Kidney (tissue), 14 donors: ENCODE measurements around the gene ADARB2. TPM values are rescaled to one million over a fixed set of nuclear protein-coding genes. Genes with fewer than 3 reads are reported as not detected.

Experiments
- DNase-seq, 5 donors: peaks; one replicate each; pipeline ENCODE4 v3.0.0-alpha.2; 2013 to 2020
- FAIRE-seq: peaks from 2 replicates; lab custom pipeline; 2012; peaks lifted over from hg19 to GRCh38; lab: Jason Lieb, UNC
- H3K27ac ChIP-seq, 2 donors: one replicate each; pipeline ENCODE4 v1.7.0; 2013; ENCODE audit warnings: low read depth in 2 of 2, low read length in 2 of 2, inconsistent platforms in 1 of 2
- H3K27me3 ChIP-seq: one replicate; pipeline ENCODE4 v1.7.1; 2013; ENCODE audit warnings: low read length, inconsistent platforms; ENCODE audit not compliant: control insufficient read depth, insufficient read depth
- H3K36me3 ChIP-seq, 3 donors: one replicate each; pipeline versions ENCODE4 v1.7.0 to v1.7.1; 2013; ENCODE audit warnings: low read length in 3 of 3, control low read depth in 1 of 3, inconsistent platforms in 1 of 3; ENCODE audit not compliant: insufficient read depth in 3 of 3, control insufficient read depth in 2 of 3
- H3K4me1 ChIP-seq, 3 donors: one replicate each; pipeline versions ENCODE4 v1.7.0 to v1.7.1; 2013; ENCODE audit warnings: low read length in 3 of 3, inconsistent platforms in 1 of 3, low read depth in 1 of 3; ENCODE audit not compliant: control insufficient read depth in 2 of 3, insufficient read depth in 2 of 3
- H3K4me3 ChIP-seq, 3 donors: one replicate each; pipeline versions ENCODE4 v1.7.0 to v1.8.1; 2013; ENCODE audit warnings: low read length in 3 of 3, control low read depth in 1 of 3, inconsistent platforms in 1 of 3
- H3K9ac ChIP-seq, 3 donors: one replicate each; pipeline versions ENCODE4 v1.7.0 to v1.7.1; 2013; ENCODE audit warnings: low read length in 3 of 3, control low read depth in 1 of 3, inconsistent platforms in 1 of 3
- H3K9me3 ChIP-seq, 3 donors: one replicate each; pipeline versions ENCODE4 v1.7.0 to v1.7.1; 2013; ENCODE audit warnings: low read length in 3 of 3, control low read depth in 1 of 3, inconsistent platforms in 1 of 3; ENCODE audit not compliant: control insufficient read depth in 2 of 3, insufficient read depth in 1 of 3
- CTCF ChIP-seq: IDR thresholded peaks from 3 replicates; pipeline ENCODE4 v1.5.1; 2012; ENCODE audit warnings: mild to moderate bottlenecking, moderate library complexity, borderline replicate concordance; ENCODE audit not compliant: insufficient read depth; ENCODE audit errors: extremely low read depth
- intact Hi-C: fragments of 100-400 bp; cut with DNase I; formaldehyde crosslinking; loops from one replicate; pipeline ENCODE4 v1.11.1; 2022
- polyA plus RNA-seq: library from polyadenylated mRNA; stranded (reverse); fragments of 350-450 nt; fragmentation: Illumina TruSeq; extraction: RNeasy Lipid Tissue Mini Kit (QIAGEN cat#74804); gene quantifications from one replicate; pipeline ENCODE4 v1.2.3, GENCODE V29; 2014; ENCODE audit warnings: low read depth, low replicate concordance; ENCODE audit not compliant: insufficient read depth
- total RNA-seq: library from RNA; stranded (reverse); fragmentation: NEBNext Ultra II Directional; extraction: Animal tissue kit (Norgen Biotek cat#: 25700); gene quantifications from one replicate; pipeline ENCODE4 v1.2.1, GENCODE V29; 2021
- donor health status: control.
- donor health status: control.
- donor health status: control.
- donor health status: control.
- donor health status: control.
- donor health status: DM: yes; HTN: yes; CAD: no.
- donor health status: Normal renal cell carcinoma (clear cell type).

The ADARB2 gene
- total and polyA plus RNA-seq, 2 donors from 2014 or later: 1.0 to 1.3 TPM

GRCh38 chr10:1266033-1266802 lies 471.1 kb downstream of the ADARB2 start:
- DNase-seq (peak in 1 of 5 donors; percentile 20), FAIRE-seq (no peak)
- Histone ChIP-seq H3K27me3 (no peaks in the 10 kb centered on the region), H3K4me1 (no peaks in the 10 kb centered on the region), H3K9ac (no peak overlapping the region), H3K9me3 (no peaks in the 10 kb centered on the region), H3K27ac (no peak overlapping the region), H3K36me3 (no peaks in the 10 kb centered on the region), H3K4me3 (no peak overlapping the region)
- intact Hi-C loops: no loop called here
- no peak for TF ChIP-seq CTCF

- FAIRE-seq: no peak
- no peak overlapping the region for H3K9ac ChIP-seq
- no peaks in the 10 kb centered on the region for H3K27me3 ChIP-seq
- H3K36me3 ChIP-seq: no peaks in the 10 kb centered on the region
- H3K27ac ChIP-seq: no peak overlapping the region
- no peaks in the 10 kb centered on the region for H3K4me1 ChIP-seq
- intact Hi-C loops: no loop called here
- no peak for TF ChIP-seq CTCF
- no peak for DNase-seq
- no peaks in the 10 kb centered on the region for H3K9me3 ChIP-seq
- no peak overlapping the region for H3K4me3 ChIP-seq
Observed at GRCh38 chr10:1264001-1264400, 473.3 kb downstream of the ADARB2 start.

GRCh38 chr10:1257274-1257673 lies 480.1 kb downstream of the ADARB2 start:
- Histone ChIP-seq H3K27ac (no peak overlapping the region), H3K9ac (no peak overlapping the region), H3K27me3 (no peaks in the 10 kb centered on the region), H3K4me1 (no peaks in the 10 kb centered on the region), H3K36me3 (no peaks in the 10 kb centered on the region), H3K4me3 (no peak overlapping the region), H3K9me3 (no peaks in the 10 kb centered on the region)
- DNase-seq: peak in 1 of 5 donors; percentile 16
- intact Hi-C loops: no loop called here
- no peak for TF ChIP-seq CTCF
- no peak for FAIRE-seq

GRCh38 chr10:1256432-1256725 lies 480.9 kb downstream of the ADARB2 start:
- TF ChIP-seq CTCF: no peak
- Histone ChIP-seq H3K4me1 (no peaks in the 10 kb centered on the region), H3K9ac (no peak overlapping the region), H3K27me3 (no peaks in the 10 kb centered on the region), H3K36me3 (no peaks in the 10 kb centered on the region), H3K4me3 (no peak overlapping the region), H3K9me3 (no peaks in the 10 kb centered on the region), H3K27ac (no peak overlapping the region)
- DNase-seq (no peak), FAIRE-seq (no peak)
- intact Hi-C loops: no loop called here
